ENCODE results near the gene DRAXIN. TPM values are rescaled to one million over a fixed set of nuclear protein-coding genes. Genes with fewer than 3 reads are reported as not detected.

Gene DRAXIN
- total RNA-seq, 4 donors from 2014 or later = 0.17 TPM; not detected in 3

DNA sequence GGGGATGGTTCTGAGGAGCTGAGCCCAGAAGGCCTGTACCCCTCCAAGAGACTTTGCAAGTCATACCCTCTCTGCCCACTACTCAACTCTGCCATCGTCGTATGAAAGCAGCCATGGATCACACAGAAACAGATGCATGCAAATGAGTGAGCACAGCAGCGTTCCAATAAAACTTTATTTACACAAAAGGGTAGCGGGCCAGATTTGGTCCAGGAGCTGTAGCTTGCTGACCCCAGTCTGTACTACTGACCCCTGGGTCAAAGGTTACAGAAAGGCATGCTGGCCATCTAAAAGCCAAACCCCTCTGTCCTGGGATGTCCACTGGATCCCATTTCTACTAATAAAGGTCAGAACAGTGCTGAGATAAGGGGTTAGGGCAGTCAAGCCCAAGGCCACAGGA is 35.6 kb downstream of the DRAXIN start:
- TF ChIP-seq, protein P1, sequence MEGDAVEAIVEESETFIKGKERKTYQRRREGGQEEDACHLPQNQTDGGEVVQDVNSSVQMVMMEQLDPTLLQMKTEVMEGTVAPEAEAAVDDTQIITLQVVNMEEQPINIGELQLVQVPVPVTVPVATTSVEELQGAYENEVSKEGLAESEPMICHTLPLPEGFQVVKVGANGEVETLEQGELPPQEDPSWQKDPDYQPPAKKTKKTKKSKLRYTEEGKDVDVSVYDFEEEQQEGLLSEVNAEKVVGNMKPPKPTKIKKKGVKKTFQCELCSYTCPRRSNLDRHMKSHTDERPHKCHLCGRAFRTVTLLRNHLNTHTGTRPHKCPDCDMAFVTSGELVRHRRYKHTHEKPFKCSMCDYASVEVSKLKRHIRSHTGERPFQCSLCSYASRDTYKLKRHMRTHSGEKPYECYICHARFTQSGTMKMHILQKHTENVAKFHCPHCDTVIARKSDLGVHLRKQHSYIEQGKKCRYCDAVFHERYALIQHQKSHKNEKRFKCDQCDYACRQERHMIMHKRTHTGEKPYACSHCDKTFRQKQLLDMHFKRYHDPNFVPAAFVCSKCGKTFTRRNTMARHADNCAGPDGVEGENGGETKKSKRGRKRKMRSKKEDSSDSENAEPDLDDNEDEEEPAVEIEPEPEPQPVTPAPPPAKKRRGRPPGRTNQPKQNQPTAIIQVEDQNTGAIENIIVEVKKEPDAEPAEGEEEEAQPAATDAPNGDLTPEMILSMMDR (IDR thresholded peaks at IDR 0.05; ENCODE audit: low read depth) = no peak

DNA sequence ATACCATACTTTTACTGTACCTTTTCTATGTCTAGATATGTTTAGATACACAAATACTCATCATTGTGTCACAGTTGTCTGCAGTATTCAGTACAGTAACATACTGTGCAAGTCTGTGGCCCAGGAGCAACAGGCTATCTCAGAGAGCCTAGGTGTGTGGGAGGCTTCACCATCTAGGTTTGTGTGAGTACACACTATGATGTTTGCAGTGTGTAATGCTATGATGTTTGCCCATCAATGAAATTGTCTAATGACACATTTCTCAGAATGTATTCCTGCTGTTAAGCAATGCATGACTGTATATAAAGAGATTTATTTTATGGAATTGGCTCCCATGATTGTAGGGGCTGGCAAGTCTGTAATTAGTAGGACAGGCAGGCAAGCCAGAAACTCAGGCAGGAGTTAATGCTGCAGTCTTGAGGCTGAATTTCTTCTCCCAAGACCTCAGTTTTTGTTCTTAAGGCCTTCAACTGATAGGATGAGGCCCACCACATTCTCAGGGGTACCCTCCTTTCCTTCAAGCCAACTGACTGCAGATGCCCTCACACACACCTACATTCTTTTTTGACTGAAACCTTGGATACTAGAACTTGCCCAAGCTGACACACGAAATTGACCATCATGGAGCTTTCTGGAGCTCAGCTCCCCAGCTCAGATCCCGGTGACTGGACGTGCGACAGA is 36.8 kb downstream of the DRAXIN start:
- TF ChIP-seq, protein P1 (IDR thresholded peaks at IDR 0.05; ENCODE audit: low read depth) = no peak

DNA sequence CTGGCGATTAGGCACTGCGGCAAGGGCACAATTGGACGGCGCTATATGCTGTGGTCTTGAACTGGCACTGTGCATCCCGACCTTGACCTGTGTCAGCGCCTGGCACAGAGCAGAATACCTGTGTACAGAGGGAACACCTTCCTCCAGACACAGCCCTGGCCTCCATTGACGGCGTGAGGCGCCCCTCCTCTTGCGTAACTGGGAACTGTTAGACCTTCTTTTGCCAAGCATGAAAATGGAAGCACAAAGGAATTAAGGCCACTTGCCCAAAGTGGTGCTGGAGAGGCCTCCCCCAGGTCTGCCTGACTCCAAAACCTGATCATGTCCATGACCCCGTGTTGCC is 37.6 kb downstream of the DRAXIN start:
- TF ChIP-seq, protein P1 (IDR thresholded peaks at IDR 0.05; ENCODE audit: low read depth) = no peak

DNA sequence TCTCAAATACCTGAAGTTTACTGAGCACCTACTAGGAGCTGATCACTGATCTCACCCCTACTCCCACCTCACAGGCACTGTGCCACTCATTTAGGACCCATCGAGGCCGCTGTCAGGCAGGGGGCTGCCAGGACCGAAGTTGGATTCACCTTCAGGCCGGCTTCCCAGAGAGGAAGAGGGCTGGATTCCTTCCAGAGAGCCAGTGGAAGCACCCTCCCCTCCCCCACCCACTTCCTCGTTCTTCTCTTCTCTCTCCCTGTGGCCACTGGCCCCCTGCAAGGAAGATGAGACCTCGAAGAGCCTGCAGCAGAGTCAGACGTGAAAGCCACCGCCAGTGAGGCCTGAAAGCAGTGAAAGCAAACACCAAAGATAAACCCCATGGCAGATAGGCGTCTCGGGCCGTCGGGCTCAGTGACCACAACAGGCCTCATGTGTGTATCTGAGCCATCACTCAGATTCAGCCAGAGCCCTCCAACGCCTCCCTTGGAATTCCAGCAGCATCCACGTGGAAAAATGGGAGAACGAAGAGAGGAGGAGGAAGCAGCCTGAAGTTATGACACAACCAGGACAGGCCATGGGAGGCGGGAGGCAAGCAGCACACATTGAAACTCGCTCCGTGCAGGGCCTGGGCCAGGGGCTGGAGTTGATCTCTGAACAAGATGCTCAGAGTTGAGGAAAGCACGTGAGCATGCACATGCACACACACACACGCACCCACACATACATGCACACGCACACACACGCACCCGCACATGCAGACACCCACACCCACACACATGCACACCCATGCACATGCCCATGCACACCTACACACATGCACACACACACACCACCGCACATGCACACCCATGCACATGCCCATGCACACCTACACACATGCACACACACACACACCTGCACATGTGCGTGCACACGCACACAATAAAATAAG is 38.3 kb downstream of the DRAXIN start:
- TF ChIP-seq, protein P1 (IDR thresholded peaks at IDR 0.05; ENCODE audit: low read depth) = no peak

DNA sequence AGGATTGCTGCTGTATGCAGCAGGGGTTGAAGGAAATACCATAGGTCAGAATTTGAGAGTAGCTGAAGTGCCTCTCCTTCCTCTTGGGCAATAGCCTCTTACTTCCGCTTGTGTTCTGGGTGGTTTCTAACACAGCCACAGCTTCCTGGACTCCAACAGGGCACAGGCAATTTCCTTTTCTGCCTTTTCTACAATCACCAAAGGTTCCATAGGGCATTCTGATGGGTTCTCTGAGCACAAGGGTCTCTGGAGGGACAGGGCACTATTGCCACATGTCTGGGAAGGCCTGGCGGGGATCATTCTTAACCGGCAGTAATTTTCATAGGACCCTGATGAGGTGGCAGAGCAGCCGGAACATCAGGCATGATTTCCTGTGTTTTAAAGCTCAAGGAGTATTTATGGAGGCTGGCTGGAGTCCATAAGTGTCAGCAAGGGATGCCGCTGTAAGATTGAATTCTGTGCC is 39.0 kb downstream of the DRAXIN start:
- TF ChIP-seq, protein P1 (IDR thresholded peaks at IDR 0.05; ENCODE audit: low read depth) = no peak

DNA sequence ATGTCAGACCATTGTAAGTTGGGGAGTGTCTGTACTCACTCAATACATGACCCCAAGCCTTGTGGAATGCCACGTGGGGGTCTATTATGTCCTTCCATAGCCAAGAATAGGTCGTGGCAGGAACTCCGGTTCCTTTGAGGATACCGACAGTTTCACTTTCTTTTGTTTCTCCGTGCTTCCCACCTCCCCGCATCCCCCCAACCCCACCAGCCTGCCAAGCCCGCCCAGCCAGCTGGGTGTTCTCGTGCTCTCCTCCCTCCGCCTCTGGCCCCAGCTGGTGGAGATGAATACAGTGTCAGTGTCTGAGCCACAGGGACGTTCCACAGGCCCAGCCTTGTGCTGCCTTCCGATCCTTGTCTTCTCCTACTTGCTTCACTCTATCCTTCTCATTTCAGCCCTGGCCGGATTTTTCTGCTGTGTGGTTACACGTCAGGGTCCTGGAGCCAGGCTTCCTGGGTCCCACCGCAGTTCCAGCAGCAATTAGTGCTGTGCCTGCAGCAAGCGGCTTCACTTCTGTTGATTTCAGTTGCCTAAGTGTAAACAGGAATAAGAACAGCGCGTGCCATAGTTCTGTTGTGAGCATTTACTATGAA is 40.3 kb downstream of the DRAXIN start:
- TF ChIP-seq, protein P1 (IDR thresholded peaks at IDR 0.05; ENCODE audit: low read depth) = no peak

DNA sequence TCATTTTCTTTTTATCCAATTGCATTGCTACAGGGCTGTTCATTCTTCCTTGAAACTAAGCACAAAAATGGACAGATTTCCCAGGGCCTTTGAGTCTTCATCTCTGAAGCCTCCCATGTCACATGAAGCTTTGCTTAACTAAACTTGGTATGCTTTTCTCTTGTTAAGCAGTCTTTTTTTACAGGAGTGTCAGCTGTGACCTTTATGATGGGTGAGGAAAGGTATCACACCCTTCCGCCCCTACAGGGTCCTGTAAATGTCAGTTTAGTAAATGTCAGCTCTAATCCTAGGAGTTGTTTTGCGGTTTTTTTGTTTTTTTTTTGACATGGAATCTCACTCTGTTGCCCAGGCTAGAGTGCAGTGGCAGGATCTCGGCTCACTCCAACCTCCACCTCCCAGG is 41.8 kb downstream of the DRAXIN start:
- TF ChIP-seq, protein P1 (IDR thresholded peaks at IDR 0.05; ENCODE audit: low read depth) = no peak
